Activated T-cell treated with anti-CD3 and anti-CD28 coated beads, Interleukin-2, amount 50 U/mL, for 48 hours (primary cell): ENCODE data around the gene LAIR2.
"Not testable (repeated sequence)": the region's sequence is repeated elsewhere in the genome, so short reads cannot be mapped to it uniquely, and the experiment has no call there.

Experiments used
- DNase-seq, 2 experiments: peaks; one replicate each; pipeline ENCODE4 v3.0.0-alpha.2; 2020

The LAIR2 gene

GRCh38 chr19:54495284-54495683, 7.3 kb upstream of the LAIR2 start:
- DNase-seq: not testable (repeated sequence)

DNA sequence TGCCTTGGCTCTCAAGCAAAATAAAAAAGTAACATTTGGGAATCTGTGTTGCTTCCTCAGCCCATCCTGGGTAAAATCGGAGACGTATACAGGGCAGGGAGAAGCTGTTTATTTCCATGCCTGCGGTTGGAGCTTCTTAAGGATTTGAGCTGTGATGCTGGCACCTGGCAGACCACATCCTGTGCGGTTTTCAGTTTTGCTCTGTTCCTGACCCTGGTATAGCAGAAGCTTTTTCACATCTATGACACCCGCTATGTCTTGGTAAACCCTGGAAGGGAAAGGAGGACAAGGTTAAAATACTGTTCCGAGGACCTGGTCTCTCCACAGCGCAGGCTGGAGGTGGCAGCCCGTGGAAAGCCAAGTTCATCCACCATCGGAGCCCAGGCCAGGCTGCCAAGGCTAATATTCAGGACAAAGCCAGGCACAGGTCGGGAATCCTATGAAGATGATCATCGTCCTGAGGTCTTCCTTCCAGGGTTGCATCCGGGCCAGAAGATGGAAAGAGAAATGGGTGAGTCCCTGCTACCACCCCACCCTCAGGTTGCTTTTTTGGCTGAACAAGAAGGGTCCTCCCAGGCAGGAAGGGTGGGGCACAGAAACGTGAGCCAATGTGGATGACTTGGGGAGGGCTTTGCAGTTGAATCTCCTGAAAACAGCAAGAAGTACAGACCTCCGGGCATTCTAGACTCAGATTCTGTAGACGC, 4.7 kb upstream of the LAIR2 start:
- peak in 1 of 2 experiments; percentile 32 for DNase-seq

DNA sequence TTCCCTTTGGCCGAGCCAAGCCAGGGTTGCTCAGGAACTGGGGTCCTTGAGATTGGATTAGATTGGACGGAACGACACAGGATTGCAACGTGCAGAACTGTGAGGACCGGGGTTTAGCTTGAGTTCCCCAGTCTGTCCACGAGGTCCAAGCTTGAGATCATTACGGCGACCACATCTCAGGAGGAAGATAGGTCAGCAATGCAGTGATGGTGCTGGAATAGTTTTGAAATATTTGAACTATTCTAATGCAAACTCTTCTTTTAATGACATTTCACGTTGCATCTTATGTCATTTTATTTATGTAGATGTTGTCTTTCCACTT, 4.2 kb upstream of the LAIR2 start:
- not testable (repeated sequence) for DNase-seq

GRCh38 chr19:54505542-54505941, 2.9 kb downstream of the LAIR2 start:
- DNase-seq: not testable (repeated sequence)

DNA sequence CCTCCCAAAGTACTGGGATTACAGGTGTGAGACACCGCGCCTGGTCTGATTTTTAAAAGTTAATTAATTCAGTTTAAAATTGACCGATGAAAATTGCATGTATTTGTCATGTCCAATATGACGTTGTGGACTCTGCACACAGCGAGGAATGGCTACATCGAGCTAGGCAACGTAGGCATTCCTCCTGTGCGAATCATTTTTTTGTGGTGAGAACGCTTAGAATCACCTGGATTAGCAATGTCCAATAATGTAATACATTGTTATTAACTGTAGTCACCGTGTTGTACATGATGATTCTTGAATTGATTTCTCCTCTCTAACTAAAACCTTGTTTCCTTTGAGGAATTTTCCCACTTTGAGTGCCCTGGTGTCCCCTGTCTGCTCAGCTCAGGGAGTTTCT, 3.4 kb downstream of the LAIR2 start:
- no peak for DNase-seq

GRCh38 chr19:54507038-54507717, 4.5 kb downstream of the LAIR2 start:
- DNase-seq: not testable (repeated sequence)

DNA sequence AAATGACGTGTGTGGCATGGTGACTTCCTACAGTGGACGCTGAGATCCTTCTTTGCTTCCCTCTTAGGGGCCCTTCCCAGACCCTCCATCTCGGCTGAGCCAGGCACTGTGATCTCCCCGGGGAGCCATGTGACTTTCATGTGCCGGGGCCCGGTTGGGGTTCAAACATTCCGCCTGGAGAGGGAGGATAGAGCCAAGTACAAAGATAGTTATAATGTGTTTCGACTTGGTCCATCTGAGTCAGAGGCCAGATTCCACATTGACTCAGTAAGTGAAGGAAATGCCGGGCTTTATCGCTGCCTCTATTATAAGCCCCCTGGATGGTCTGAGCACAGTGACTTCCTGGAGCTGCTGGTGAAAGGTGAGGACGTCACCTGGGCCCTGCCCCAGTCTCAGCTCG, 5.2 kb downstream of the LAIR2 start:
- DNase-seq: no peak

DNA sequence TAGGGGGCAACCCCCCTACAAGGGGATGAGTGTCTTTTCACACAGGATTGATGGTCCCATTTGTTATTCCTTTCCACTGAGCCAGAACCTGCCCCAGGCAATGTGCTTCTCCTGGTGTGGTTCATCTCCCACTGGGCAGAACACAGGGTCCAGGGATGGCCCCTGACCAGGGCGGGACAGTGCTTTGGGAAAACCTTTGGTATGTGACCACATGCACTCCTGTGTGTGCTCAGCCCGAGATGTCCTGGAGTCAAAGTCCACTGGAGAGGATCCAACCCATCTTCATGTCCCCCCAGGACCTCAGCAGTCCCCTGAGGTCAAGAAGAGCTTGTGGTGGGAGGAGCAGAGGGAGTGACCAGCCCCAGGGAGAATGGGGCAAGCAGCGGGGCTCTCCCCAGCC, 5.9 kb downstream of the LAIR2 start:
- DNase-seq: not testable (repeated sequence)

DNA sequence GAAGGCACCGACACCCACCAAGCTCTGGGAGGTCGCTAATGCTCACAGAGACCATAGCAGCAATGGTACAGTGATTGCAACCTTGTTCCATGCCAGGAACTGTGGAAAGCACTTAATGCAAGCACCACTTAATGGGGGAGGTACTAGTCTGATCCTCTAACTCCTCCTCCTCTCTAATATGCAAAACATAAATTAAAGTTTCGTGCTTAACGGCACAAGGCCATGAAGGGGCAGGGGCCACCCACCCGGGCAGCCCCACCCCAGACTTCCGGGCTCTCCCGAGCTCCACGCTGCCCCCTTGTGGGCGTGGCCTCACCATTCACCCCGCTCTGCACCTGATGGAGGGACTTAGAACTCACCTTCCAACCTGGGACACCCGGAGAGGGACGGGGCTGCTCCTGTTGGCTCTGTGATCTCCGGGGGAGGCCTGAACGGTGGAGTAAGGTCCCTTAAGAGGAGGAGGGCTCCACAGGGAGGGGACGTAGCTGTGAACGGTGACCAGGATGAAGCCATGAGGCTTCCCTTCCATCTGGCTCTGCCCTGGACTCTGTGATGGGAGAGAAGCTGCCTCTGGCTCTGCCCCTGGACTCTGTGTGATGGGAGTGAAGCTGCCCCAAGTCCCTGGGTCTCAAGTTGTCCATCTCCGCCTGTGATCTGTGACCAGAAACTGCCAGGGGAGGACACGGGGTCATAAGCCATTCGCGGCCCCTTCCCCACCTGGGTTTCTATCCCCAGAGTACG, 6.7 kb downstream of the LAIR2 start:
- DNase-seq: not testable (repeated sequence)

DNA sequence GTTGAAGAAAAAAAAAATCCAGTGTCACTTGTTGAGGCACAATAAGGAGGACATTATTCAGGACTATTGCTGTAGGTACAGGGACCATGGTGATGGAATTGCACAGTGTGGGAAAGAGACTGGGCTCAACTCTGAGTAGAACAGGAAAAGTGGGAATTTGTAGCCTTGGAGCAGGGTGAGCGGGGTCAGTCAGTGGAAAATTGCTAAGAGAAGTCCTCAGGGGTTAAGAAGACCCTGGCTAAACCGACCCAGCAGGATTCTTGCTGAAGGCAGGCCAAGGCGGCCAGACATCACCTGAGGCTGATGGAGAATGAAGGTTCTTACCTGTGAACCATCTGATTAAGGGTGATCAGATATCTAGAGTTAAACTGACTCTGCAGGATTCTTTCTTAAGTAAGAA, 12.5 kb downstream of the LAIR2 start:
- no peak for DNase-seq

- DNase-seq: peak; percentile 69 to 70
These were observed 14.9 kb downstream of the LAIR2 start for GRCh38 chr19:54517483-54517882.

DNA sequence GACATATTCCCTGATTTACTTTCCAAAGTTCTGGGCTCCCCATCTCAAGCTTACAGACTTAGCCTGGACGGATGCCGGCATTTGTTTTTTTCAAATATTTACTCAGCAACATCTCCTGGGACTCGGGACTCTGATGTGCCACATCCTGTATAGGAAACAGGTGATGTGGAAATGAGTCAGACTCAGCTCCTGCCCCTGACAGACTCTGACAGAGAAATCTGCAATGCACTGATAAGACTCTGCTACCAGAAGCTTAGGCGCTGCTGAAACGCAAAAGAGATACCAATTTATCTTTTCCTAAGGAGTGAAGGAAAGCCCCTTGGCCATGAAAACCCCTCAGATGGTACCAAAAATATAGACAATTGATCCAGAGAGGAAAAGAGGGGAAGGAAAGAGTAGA, 16.2 kb downstream of the LAIR2 start:
- DNase-seq: peak; percentile 34 to 42

DNA sequence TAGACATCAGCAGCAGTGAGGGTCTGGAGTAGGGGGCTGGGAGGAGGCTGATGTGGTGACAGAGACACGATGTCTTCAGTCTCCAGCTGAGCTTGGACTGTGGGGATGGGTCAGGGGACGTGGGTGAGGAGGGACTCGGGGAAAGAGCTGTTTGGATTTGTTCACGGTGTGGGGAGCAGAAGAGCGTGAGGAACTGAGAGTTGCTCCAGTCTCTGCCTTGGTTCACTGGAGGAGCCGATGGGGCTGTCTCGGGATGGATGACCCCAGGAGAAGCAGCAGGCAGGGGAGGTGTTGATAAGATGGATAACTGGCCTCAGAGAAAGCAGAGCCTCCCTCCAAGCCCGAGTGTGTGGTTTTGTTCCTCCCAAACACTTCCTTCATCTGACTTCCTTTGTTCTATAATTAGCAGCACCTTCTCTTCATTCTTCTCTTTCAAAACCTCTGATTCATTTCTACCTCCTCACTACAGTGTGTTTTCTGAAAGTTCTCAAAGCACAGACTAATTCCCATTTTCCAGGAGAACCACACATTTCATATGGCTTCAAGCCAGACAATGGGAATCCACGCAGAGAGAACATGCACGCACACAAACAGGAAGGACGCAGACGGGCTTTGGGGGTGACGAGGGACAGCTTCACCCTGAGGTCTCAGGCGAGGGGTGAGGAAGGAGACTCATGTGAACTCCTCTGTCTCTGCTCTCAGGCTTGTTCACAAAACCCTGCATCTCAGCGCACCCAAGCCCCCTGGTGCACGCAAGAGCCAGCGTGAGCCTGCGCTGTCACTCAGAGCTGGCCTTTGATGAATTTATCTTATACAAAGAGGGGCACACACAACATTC, 18.6 kb downstream of the LAIR2 start:
- DNase-seq: peak; percentile 41 to 43

- DNase-seq: no peak
These were observed 19.4 kb downstream of the LAIR2 start for GRCh38 chr19:54521860-54522513.

DNA sequence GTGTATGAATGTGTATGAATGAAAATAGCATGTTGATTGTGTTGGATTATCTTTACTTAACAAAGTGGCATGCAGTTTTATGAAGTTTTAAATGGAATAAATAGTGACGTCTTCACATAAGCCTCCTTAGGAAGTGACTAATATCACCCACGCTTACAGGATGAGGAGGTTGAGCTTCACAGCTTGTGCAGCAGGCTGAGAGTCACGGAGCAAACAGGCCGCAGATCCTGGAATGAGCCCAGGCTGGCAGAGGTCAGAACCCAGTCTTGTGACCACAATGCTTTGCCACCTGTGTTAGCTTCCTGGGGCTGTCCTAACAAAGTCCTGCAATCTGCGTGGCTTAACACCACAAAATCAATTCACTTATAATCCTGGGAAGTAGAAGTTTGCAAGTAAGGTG, 20.8 kb downstream of the LAIR2 start:
- DNase-seq: peak; percentile 60 to 77

DNA sequence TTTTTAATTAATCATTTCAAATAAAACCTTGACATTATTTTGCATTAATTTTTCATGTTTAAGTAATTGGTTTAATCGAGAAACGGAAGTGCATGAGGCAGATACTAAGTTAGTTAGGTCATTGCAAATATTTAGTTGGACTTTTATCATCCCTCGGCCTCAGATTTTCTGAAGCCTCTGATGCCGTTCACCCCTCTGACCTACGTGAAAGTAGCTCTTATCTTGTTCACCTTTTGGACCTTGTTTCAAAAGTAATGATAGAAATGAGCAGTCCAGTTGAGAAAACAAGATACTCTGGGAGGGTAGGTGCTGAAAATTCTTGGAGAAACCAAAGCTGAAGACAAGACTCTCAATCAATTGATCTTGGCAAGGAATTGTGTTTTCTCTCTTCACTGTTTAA, 23.0 kb downstream of the LAIR2 start:
- DNase-seq: no peak

- DNase-seq: no peak
These were observed 24.3 kb downstream of the LAIR2 start for GRCh38 chr19:54526972-54527371.

GRCh38 chr19:54530866-54531265, 28.2 kb downstream of the LAIR2 start:
- no peak for DNase-seq

GRCh38 chr19:54532528-54532927, 29.9 kb downstream of the LAIR2 start:
- no peak for DNase-seq

GRCh38 chr19:54533476-54533875, 30.8 kb downstream of the LAIR2 start:
- no peak for DNase-seq

DNA sequence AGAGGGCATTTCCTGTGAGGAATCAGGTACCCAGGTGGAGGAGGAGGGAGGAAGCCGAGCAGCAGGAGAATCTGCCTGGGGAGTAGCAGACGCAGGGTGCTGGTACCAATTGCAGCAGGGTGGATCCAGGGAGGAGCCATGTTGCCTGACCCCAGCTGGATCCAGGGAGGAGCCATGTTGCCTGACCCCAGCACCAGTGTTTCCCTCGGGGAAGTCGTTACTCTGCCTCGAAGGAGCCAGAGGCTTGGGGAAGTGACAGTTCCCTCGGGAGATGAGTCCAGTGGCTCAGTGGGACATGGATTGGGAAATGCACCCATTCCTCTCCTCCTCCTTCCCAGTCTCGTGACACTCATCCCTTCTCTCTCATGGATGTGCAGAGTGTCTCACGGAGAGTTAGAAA, 31.5 kb downstream of the LAIR2 start:
- DNase-seq: no peak

DNA sequence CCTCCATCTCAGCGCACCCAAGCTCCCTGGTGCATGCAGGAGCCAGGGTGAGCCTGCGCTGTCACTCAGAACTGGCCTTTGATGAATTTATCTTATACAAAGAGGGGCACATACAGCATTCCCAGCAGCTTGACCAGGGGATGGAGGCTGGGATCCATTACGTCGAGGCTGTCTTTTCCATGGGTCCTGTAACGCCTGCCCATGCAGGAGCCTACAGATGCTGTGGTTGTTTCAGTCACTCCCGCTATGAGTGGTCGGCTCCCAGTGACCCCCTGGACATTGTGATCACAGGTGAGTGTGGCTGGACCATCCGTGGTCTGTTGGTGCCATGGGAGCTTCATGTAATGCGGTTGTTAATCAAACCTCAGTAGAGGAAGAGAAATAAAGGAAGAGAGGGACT, 33.0 kb downstream of the LAIR2 start:
- DNase-seq: no peak

GRCh38 chr19:54536956-54537355, 34.3 kb downstream of the LAIR2 start:
- DNase-seq: no peak
